GM19025 (cell line): ENCODE results near the gene AMFR.

Experiments used
- ATAC-seq: cut with Tn5 transposase; IDR thresholded peaks from one replicate; pipeline ENCODE4 v1.9.1; 2021; ENCODE audit warnings: mild to moderate bottlenecking, low read depth, moderate library complexity; ENCODE audit not compliant: unreplicated experiment

AMFR gene

DNA sequence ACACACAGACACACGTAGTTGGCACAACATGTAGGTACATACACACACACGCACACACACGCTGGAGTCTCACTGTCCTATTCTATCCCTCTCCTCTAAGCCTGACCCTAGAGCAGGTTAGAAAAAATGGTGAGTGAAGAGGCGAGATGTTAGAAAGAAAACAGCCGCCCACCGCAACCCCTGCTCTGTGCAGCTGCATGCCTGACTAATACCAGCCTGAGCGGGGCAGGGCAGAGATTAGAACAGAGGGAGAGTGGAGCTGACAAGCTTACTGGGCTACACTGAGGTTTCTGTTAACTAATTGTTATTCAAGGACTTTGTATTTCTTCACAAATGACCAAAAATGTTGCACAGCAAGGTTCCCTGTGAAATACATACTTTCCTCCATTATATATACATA, 59.8 kb downstream of the AMFR start:
- no peak for ATAC-seq

DNA sequence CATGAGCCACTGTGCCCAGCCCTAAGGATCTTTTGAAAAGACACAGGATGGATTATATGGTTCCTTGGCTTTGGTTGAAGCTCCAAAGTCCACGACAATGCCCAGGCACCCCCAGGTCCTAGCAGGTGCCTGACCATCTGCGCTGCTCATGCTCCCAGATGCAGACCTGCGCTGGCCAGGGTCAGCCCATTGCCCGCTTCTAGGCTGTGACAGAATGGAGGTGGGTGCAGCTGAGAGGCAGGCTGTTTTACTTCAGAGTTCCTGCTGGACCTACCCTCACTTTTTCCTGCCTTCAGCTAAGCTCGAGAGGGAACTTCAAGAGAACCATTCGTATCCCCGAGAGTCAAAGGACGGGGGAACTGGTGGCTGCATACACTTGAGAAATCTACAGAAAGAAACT, 60.5 kb downstream of the AMFR start:
- no peak for ATAC-seq

DNA sequence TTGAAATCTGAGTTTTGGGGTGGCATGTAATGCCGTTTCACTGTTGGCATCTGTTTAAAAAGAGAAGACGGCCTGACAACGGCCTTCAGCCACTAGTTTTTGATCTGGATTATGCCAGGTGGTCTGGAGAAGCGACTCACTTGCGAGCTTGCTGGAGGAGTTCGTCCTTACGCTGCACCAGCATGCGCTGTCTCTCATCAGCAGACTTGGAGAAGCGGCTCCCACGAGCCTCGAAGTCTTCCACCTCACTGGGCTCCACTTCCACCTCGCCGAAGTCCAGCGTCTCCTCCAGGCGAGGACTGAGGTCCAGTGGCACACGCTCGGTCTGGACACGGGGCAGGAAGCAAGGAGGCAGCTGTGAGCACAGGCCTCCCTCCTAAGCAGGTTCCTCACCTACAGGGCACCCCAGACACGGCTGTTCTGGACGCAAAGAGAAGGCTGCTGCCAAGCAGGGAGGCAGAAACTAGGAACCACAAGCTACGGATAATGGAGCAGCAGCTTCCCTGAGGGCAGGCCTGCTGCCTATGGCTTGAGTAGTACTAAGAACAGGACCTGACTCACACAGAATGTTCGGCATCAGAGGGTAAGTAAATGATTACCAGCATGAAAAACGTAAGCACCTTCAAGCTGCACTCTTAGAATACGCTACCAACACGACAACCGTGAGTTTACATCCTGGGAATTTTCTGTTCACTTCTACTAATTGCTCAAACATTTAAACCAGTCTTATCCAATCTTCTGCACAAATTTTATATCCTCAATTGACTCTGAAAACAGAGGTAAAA, 61.4 kb downstream of the AMFR start:
- ATAC-seq = no peak

DNA sequence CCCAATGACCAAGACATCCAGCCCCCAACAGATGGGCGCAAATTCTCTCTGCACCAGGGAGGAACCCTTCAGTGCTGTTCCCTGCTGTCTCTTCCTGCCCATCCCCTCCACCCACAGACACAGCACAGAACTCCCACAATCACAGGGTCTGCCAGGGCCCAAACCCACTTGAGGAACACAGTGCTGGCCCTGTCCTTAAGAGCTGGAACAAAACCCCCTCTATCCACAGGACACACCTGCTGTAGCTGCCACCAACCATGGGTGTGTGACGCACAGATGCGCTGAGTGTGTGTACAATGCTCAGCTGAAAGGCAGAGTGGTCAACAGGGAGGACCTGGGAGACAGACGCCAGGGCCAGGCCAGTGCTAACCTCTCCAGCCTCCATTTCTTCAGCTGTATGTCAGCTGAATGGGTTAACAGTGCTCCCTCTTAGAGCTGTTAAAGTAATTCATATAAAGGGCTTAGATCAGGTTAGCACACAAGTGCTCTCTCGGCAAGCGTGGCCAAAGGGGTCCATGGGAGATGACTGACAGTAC, 62.1 kb downstream of the AMFR start:
- ATAC-seq = no peak

DNA sequence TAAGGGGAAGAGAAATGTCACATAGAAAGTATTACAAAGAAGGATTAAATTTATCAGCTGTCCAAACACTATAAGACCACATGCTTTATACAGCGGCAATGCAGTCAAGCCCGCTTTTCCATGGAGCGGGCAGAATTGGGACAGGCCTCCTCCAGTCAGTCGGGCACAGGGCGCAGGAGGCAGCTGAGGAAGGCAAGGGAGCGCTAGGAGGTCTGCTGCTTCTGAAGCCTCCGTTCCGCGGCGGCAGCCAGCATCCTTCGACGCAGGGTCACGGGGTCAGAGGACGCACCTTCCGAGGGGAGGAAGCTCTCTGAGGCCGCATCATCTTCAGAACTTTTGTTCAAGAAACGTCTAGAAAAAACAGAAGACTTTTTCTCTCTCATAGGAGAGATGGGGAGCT, 62.6 kb downstream of the AMFR start:
- ATAC-seq = no peak

DNA sequence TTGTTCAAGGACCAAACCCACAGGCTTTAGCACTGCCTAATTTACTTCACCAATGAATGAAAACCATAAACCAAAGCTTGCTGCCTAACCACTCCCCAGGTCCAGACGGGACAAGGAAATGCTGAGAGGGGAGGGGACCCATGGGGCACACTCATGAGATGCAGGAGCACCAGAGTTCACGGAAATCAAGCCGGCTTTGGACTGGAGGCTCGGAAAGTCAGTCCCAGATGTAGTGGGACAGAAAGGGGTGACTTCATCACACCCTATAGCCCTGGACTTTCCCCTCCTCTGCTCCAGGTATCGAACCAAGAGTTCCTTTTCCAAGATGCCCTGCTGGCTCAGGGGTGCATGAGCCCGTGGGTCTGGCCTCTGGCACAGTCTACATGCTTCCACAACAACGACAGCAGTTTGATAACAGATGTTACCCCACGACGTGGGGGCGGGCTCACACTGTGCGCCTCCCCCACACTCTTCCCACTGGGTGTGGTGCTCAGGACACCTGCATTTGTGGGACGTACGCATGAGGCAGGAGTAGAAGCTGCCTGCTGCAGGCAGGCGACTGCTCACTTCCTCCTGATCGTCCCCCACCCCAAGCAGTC, 63.2 kb downstream of the AMFR start:
- no peak for ATAC-seq

DNA sequence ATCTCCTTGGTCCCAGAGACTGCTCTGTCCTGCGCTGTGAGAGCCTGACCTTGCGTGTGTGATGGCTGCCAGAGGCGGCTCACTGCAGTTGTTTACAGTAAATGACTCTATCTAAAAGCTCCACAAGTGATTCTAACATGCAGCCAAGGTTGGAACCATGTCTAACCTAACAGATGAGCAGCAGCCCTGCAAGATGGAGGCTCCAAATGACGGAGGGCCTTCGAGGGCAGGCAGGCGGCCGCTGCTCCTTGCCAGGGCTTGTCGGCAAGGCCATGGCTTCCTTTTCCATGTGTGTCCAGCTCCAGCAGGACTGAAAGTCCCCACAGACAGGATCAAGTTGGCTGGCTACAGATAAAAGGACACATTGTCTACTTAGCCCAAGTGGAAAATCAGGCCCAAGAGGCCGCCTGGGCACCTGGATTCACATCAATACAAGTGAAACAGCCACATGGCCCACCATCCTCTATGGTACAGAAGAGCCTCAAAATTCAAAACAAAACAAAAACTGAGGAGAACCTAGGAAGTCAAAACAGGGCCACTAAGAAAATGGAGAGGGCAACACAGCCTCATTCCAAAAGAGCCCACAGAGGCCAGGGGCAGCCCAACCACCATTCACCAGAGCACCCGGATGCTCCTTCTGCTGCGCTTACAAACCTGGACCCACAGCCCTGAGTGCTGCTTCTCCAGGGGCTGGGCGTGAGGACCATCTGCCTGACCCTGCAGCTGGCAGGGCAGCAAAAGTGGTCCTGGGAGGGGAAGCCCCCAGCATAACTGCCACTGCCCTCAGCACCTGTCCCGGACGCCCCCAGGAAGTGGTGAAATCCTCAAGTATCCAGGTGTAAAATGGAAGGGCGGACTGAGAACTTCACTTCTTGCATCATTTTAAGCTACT, 65.0 kb downstream of the AMFR start:
- no peak for ATAC-seq

DNA sequence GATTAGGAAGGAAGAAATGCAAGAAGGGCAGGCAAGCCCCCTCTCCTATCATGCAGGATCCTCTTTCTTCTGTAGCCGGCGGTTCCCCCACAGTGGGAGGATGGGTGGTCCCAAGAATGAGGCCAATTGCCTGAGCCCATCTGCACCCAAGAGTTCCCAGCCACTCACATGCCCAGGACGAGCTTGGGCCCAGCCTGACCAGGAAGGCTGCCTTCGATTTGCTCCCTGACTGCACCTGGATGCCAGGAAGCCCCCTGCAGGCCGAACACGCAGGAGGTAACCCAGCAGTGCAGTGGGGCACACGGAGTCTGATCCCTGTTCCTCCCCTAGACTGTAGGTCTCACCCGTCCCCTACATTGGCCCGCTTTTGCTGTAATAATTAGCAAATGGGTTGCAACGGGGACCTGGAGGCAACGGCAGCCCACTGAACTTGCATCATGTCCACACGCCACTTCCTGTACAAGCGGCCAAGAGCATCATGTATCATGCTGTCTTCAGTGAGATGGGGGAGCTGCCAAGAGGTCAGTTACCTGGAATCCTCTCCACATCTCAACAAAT, 67.5 kb downstream of the AMFR start:
- ATAC-seq = no peak

DNA sequence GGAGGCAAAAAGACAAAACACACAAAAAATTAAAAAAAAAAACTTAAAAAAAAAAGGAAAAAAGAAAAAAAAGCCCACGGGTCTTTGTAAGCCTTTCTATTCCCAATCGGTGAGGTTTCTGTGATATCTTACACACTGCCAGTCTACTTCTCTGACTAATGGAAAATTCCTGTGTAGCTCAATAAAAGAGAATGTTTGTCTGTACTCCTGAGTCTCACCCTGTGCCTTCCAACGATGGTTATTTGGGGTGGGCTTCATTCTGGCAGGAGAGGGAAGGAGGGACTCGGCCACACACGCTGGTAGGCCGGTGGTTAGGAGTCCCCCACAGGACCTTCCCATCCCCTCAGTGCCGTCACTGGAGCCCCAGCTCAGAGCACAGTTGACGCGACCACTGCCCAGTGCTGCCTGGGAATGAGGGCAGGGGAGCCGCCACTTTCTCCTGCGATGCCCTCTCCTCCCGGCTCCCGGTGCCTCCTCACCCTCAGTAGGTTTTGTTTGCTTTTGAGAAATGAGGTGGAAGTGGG, 68.0 kb downstream of the AMFR start:
- ATAC-seq = no peak

DNA sequence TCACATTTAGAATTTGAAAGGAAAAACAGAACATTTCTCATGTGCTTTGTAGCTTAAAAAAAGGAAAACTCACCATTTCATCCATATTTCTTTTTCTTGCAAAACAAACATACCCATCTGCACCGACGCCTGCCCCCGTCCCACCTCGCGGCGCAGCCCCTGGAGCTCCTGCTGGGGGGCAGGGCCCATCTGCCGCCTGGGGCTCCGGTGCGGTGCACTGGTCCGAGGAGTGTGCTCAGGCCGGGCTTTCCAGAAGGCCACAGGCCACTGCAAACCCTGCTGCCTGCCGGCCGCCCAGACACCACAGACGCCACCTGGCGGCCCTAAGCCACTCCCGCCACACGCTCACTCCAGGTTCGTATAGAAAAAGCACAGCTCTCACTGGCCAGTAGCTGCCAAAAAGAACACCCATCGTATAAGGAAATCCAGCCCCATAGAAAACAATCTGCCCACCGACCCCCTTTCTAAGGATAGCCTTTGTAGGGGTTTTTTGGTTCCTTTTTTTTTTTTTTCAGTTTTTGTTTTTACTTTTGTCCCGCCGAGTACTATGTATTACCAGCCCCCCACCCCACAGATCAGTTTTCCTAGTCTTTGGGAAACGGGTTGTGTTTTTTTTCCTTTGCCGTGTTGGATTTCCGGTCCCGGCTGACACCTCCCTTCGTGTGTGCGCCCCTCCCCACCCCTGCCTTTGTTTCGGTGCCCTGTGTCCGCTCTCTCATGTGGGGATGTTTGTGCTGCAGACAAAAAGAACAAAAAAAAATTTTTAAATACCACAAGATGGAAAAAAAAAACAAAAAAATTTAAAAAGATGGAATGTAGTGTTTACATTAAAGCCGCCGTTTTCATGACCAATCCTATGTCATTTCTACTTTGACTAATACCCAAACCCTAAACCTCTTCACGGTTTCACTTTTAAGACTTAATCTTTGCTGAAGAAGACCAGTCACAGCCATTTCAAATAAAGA, 68.8 kb downstream of the AMFR start:
- ATAC-seq = peak; percentile 92

DNA sequence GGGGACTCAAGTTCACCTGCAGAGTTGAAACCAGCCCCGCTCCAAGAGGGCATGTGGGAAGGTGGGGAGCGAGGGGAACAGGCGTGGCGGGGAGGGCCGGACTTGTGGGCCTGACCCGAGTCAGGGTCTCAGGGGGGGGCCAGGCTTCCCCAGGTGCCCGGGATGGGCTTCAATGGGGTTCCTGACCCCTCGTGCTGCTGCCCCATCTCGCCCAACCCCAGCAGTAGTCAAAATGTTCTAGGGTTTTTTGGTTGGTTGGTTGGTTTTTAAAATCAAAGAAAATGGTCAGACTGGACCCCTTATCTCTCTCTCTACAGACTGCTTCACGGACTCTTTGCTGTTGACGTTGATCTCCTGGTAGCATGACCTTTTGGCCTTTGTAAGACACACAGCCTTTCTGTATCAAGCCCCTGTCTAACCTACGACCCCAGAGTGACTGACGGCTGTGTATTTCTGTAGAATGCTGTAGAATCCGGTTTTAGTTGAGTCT, 69.5 kb downstream of the AMFR start:
- no peak for ATAC-seq

DNA sequence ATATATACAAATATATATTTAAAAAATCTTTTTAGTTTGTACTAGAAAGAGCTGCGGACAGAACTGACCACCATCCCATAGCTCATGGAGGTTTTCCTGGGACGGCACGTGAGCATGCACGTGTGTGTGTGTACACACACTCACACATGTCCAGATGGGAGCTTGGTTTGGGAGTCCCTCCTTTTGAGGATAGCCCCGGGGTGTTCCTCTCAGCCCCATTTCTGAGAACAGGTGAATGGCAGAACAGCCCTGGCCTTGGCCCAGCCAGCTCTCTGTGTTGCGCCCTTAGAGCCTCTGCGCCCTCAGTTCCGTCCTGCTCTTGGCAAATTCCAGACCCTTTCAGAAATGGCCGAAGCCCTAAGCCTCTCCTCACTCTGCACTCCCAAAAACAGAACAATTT, 70.1 kb downstream of the AMFR start:
- no peak for ATAC-seq

DNA sequence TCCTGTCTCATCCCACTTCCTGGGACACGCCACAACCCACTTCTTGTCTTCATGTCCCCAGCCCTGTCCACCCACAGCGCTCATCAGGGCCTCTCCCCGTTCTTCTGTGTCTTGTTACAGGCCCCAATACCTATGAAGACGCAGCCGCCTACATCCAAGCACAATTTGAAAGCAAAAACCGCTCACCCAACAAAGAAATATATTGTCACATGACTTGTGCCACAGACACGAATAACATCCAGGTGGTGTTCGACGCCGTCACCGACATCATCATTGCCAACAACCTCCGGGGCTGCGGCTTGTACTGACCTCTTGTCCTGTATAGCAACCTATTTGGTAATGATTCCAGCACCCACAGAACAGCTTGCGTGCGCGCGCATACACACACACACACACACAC, 70.6 kb downstream of the AMFR start:
- no peak for ATAC-seq

DNA sequence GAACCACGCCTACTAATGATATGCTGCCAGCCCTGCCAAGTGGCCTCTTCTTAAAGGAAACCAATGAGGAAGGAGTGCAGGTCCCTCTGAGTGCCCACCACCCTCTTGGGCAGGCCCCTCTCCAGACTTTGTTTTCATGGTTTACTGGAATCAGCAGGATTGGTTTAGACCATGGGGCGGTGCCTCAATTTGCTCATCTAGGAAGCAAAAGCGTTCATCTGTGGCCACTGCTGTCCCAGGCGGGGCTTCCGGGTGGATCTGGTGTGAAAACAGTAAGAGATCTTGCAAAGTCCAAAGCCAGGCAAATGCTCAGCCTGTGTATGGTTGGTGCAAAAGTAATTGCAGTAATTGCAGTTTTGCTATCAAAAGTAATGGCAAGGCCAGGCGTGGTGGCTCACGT, 71.3 kb downstream of the AMFR start:
- no peak for ATAC-seq

DNA sequence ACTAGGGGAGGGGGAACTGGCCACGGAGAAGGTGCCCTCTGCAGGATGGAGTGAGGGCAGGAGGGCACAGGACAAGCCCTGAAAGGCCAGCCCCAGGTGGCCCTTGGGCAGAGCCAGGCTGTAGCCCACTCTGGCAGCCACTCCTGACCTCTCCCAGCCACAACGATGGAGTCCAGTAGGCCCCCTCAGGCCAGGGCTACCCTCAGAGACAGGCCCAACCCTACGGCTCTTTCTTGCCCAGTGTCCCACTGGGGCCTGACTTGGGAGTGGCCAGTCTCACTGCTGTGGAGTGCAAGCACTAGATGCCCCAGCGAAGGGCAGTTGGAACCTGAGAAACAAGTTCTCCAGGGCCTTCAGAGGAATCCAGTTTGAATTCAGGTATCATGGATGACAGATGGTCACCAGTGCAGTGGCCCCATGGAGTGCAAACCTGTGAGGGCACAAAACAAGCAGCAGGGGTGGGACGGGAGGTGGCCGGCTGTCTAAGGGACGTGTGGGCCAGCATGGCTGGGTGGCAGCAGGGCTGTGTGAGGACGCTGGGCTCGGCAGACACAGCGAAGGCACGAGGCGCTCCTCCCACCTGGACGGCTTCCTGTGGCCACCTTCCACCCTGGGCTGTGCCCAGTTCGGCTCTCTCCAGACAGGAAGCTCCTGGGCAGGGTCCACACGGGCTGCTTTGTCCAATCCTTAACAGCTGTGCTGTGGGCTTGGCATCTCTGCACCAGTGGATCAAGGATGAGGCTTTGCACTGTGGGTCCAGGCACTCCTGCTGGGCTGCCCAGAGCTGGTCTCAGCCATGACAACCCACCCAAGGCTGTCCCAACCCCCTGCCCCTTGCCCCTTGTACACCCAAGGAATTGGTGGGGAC, 72.1 kb downstream of the AMFR start:
- no peak for ATAC-seq

DNA sequence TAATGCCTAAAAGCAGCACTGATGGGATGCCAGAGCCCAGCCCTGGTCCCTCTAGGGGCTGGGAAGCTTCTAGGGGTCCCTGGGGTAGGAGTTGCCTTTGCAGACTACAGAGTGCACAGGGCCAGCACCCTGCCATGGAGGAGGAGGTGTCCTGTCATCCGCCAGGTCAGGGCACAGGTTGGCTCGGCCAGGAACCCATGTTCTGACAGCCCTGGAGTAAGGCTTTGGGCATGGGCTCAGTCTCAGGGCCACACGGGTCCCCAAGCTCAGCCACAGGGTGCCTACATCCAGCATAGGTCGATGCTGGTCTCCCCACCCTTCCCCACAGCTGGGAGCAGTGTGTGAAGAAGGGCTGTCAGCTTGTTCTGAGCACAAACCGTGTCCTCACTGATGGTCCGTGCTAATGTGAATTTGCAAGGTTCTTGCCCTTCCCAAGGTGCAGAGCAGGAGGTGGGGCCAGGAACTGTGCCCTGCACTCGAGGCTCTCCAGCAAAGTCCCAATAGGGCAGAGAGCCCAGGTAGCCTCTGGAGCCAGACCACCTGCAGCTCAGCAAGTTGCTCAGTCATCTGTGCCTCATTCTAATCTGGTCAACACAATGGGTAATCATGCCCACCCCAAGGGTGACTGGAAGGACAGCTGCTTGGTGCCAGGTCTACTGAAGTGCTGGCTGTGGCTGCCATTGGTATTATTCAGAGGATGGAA, 72.8 kb downstream of the AMFR start:
- ATAC-seq = no peak

DNA sequence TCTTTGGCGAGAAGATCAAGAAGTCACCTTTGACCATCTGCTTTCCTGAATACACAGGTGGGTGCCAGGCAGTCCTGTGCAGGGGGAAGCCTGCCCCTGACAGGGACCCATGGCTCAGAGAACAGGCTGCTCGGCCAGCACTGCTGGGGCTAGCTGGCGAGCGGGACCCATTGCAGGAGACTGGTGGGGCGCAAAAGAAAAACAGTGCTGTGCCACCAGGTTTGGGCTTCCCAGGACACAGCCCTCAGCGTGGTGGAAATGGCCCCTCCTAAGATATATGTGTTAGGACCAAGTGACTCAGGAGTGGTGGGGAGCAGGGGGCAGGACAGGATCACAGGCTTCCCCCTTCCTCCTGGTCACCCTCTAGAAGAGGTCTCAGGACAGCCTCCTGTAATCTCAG, 73.9 kb downstream of the AMFR start:
- no peak for ATAC-seq
